NT2/D1 (cell line): Measurements from ENCODE around the gene TMEM132D.

Source experiments
- SUZ12 ChIP-seq: IDR thresholded peaks from 2 replicates; pipeline ENCODE4 v1.6.1; 2011; ENCODE audit not compliant: insufficient read length, insufficient read depth; ENCODE audit errors: extremely low read depth
- YY1 ChIP-seq: IDR thresholded peaks from 2 replicates; pipeline ENCODE4 v1.6.1; 2011; ENCODE audit not compliant: insufficient read length, insufficient read depth
- ZNF274 ChIP-seq: IDR thresholded peaks from 2 replicates; pipeline ENCODE4 v1.6.1; 2011; ENCODE audit warnings: mild to moderate bottlenecking, low read depth, low read length

- TF ChIP-seq ZNF274 (no peak), SUZ12 (no peak), YY1 (no peak)
Observed at GRCh38 chr12:129719416-129719815, 184.4 kb downstream of the TMEM132D start.
